ENCODE measurements around the gene RNF180. TPM values are rescaled to one million over a fixed set of nuclear protein-coding genes. Genes with fewer than 3 reads are reported as not detected.
"Not testable (repeated sequence)": the region's sequence is repeated elsewhere in the genome, so short reads cannot be mapped to it uniquely, and the experiment has no call there.

Gene RNF180
- total RNA-seq, 4 donors from 2014 or later = 6.0 to 13.1 (median 10.1) TPM

GRCh38 chr5:64397552-64397951 is 231.9 kb downstream of the RNF180 start:
- DNase-seq (ENCODE audit: low spot score in 2 of 2) = no peak
- WGBS, 2 donors = 75% methylated on average over 1 of the region's 1 CpG

GRCh38 chr5:64398735-64399134 is 233.1 kb downstream of the RNF180 start:
- H3K9me3 ChIP-seq = peaks cover 0 to 12% (median 0%) of the 10 kb centered on the region in 4 donors
- DNase-seq (ENCODE audit: low spot score in 2 of 2); H3K4me3 ChIP-seq; H3K27me3 ChIP-seq; H3K4me1 ChIP-seq; H3K27ac ChIP-seq; H3K36me3 ChIP-seq: not testable (repeated sequence)
- 90 to 92% methylated on average over 5 of the region's 5 CpGs for WGBS, 2 donors

More at GRCh38 chr5:64397552-64397951, 231.9 kb downstream of the RNF180 start:
- H3K36me3 ChIP-seq = no peaks in the 10 kb centered on the region
- TF ChIP-seq POLR2A (IDR thresholded peaks at IDR 0.05) (no peak), EP300 (IDR thresholded peaks at IDR 0.05) (no peak), CTCF (IDR thresholded peaks at IDR 0.05) (no peak)
- H3K9me3 ChIP-seq = peaks cover 0 to 15% (median 0%) of the 10 kb centered on the region in 4 donors
- H3K4me3 ChIP-seq = no peak overlapping the region
- no peaks in the 10 kb centered on the region for H3K27me3 ChIP-seq
- H3K4me1 ChIP-seq = no peaks in the 10 kb centered on the region
- no peak overlapping the region for H3K27ac ChIP-seq

- DNase-seq (ENCODE audit: low spot score in 2 of 2); H3K36me3 ChIP-seq; H3K27me3 ChIP-seq; H3K4me3 ChIP-seq; H3K4me1 ChIP-seq; H3K27ac ChIP-seq; H3K9me3 ChIP-seq: not testable (repeated sequence)
- WGBS, 2 donors = 72 to 73% methylated on average over 3 to 5 of the region's 5 CpGs
These were observed 241.6 kb downstream of the RNF180 start for GRCh38 chr5:64407103-64407825.

- Histone ChIP-seq H3K27ac (no peak overlapping the region), H3K9me3 (peaks cover 0 to 7% (median 0%) of the 10 kb centered on the region in 4 donors), H3K36me3 (no peaks in the 10 kb centered on the region), H3K27me3 (no peaks in the 10 kb centered on the region), H3K4me1 (no peaks in the 10 kb centered on the region), H3K4me3 (no peak overlapping the region)
- no peak for DNase-seq (ENCODE audit: low spot score in 2 of 2)
- 40 to 53% methylated on average over 4 of the region's 4 CpGs for WGBS, 2 donors
- TF ChIP-seq POLR2A (IDR thresholded peaks at IDR 0.05) = no peak
- TF ChIP-seq EP300 (IDR thresholded peaks at IDR 0.05) = no peak
- TF ChIP-seq CTCF (IDR thresholded peaks at IDR 0.05) = no peak
These were observed 251.7 kb downstream of the RNF180 start for GRCh38 chr5:64417390-64417789.

- Histone ChIP-seq H3K4me1 (no peaks in the 10 kb centered on the region), H3K9me3 (peaks cover 0 to 7% (median 0%) of the 10 kb centered on the region in 4 donors), H3K4me3 (no peak overlapping the region), H3K36me3 (no peaks in the 10 kb centered on the region), H3K27me3 (no peaks in the 10 kb centered on the region), H3K27ac (no peak overlapping the region)
- DNase-seq (ENCODE audit: low spot score in 2 of 2) = no peak
- 90 to 100% methylated on average over 2 of the region's 2 CpGs for WGBS, 2 donors
- TF ChIP-seq CTCF (IDR thresholded peaks at IDR 0.05) = no peak
- no peak for TF ChIP-seq EP300 (IDR thresholded peaks at IDR 0.05)
- TF ChIP-seq POLR2A (IDR thresholded peaks at IDR 0.05) = no peak
These were observed 252.4 kb downstream of the RNF180 start for GRCh38 chr5:64418013-64418412.

Other genes with a start within 250 kb of the RNF180 start
- not detected for gene HTR1A, start 203.4 kb upstream of the RNF180 start, total RNA-seq